BLaER1 treated with 17β-estradiol and CSF1 and Interleukin-3, amounts not matched to agents 10 nM and 100 nM (cell line): Measurements from ENCODE around the gene GRAP2.
A peak's percentile ranks its signal among the peaks of the same experiment; 100 is the strongest.

Experiments used
- H3K27ac ChIP-seq, 11 experiments: shearing (Covaris generic); formaldehyde crosslinking; 2 replicates each; pipeline ENCODE4 v1.8.1; 2022
- H3K27me3 ChIP-seq, 11 experiments: shearing (Covaris generic); formaldehyde crosslinking; 2 replicates each; pipeline ENCODE4 v1.8.1; 2022
- H3K36me3 ChIP-seq, 11 experiments: shearing (Covaris generic); formaldehyde crosslinking; 2 replicates each; pipeline ENCODE4 v1.8.1; 2022
- H3K4me1 ChIP-seq, 10 experiments: shearing (Covaris generic); formaldehyde crosslinking; 2 replicates each; pipeline ENCODE4 v1.8.1; 2022
- H3K4me2 ChIP-seq, 11 experiments: shearing (Covaris generic); formaldehyde crosslinking; 2 replicates each; pipeline ENCODE4 v1.8.1; 2022
- H3K4me3 ChIP-seq, 10 experiments: shearing (Covaris generic); formaldehyde crosslinking; 2 replicates each; pipeline ENCODE4 v1.8.1; 2022
- H3K9ac ChIP-seq, 11 experiments: shearing (Covaris generic); formaldehyde crosslinking; 2 replicates each; pipeline ENCODE4 v1.8.1; 2022
- H3K9me3 ChIP-seq, 11 experiments: shearing (Covaris generic); formaldehyde crosslinking; replicated peaks in 1 of 11; 2 replicates each; pipeline ENCODE4 v1.8.1; 2022
- H4K20me1 ChIP-seq, 11 experiments: shearing (Covaris generic); formaldehyde crosslinking; 2 replicates each; pipeline ENCODE4 v1.8.1; 2022
- Cebpa-rat ChIP-seq, 11 experiments: shearing (Covaris generic); IDR thresholded peaks; 2 replicates each; pipeline ENCODE4 v1.8.1; 2022

GRAP2 gene

GRCh38 chr22:40001800-40002577 lies 101.1 kb downstream of the GRAP2 start:
- Histone ChIP-seq H3K9me3 (no peaks in the 10 kb centered on the region), H3K27ac (no peak overlapping the region), H3K4me3 (no peak overlapping the region), H3K36me3 (no peaks in the 10 kb centered on the region), H3K27me3 (no peaks in the 10 kb centered on the region), H3K9ac (no peak overlapping the region), H3K4me2 (no peak overlapping the region; a peak in 1 of 22 replicates), H3K4me1 (peaks cover 3 to 34% (median 23%) of the 10 kb centered on the region in 10 experiments; a peak in 19 of 20 replicates), H4K20me1 (no peaks in the 10 kb centered on the region; a peak in 1 of 22 replicates)
- TF ChIP-seq Cebpa-rat (IDR thresholded peaks at IDR 0.05) = no peak

- peaks cover 11 to 42% (median 32%) of the 10 kb centered on the region in 10 experiments for H3K4me1 ChIP-seq
- H3K27ac ChIP-seq = no peak overlapping the region
- TF ChIP-seq Cebpa-rat (IDR thresholded peaks at IDR 0.05) = no peak
- H4K20me1 ChIP-seq = no peaks in the 10 kb centered on the region; a peak in 1 of 22 replicates
- H3K9ac ChIP-seq = no peak overlapping the region
- H3K9me3 ChIP-seq = no peaks in the 10 kb centered on the region
- no peaks in the 10 kb centered on the region for H3K36me3 ChIP-seq
- no peak overlapping the region for H3K4me3 ChIP-seq
- H3K4me2 ChIP-seq = peak overlapping the region in 1 of 11 experiments; percentile 13; a peak in 1 of 22 replicates
- H3K27me3 ChIP-seq = no peaks in the 10 kb centered on the region
These were observed 102.2 kb downstream of the GRAP2 start for GRCh38 chr22:40002935-40003715.

- peaks cover 17 to 56% (median 45%) of the 10 kb centered on the region in 10 experiments for H3K4me1 ChIP-seq
- TF ChIP-seq Cebpa-rat (IDR thresholded peaks at IDR 0.05) = no peak
- H3K9ac ChIP-seq = no peak overlapping the region
- peak overlapping the region in 4 of 11 experiments; percentile 75 to 88 (median 82); a peak in 4 of 22 replicates for H3K4me2 ChIP-seq
- H3K4me3 ChIP-seq = no peak overlapping the region
- H3K36me3 ChIP-seq = no peaks in the 10 kb centered on the region
- H4K20me1 ChIP-seq = no peaks in the 10 kb centered on the region; a peak in 1 of 22 replicates
- peak overlapping the region in 1 of 11 experiments; percentile 28; a peak in 1 of 22 replicates for H3K27ac ChIP-seq
- no peaks in the 10 kb centered on the region for H3K27me3 ChIP-seq
- H3K9me3 ChIP-seq = no peaks in the 10 kb centered on the region
These were observed 104.0 kb downstream of the GRAP2 start for GRCh38 chr22:40004836-40005235.

- no peaks in the 10 kb centered on the region for H3K36me3 ChIP-seq
- H3K9me3 ChIP-seq = no peaks in the 10 kb centered on the region
- no peaks in the 10 kb centered on the region for H4K20me1 ChIP-seq
- peaks cover 17 to 59% (median 48%) of the 10 kb centered on the region in 10 experiments for H3K4me1 ChIP-seq
- no peaks in the 10 kb centered on the region for H3K27me3 ChIP-seq
- no peak overlapping the region for H3K4me3 ChIP-seq
- H3K9ac ChIP-seq = peak overlapping the region in 6 of 11 experiments; percentile 10 to 53 (median 40); a peak in 7 of 22 replicates
- H3K27ac ChIP-seq = peak overlapping the region in 7 of 11 experiments; percentile 36 to 70 (median 65); a peak in 12 of 22 replicates
- no peak for TF ChIP-seq Cebpa-rat (IDR thresholded peaks at IDR 0.05)
- H3K4me2 ChIP-seq = peak overlapping the region in 10 of 11 experiments; percentile 7 to 88 (median 74); a peak in 19 of 22 replicates
These were observed 105.8 kb downstream of the GRAP2 start for GRCh38 chr22:40006641-40007040.

GRCh38 chr22:40007853-40008710 lies 107.2 kb downstream of the GRAP2 start:
- Histone ChIP-seq H3K27me3 (no peaks in the 10 kb centered on the region), H3K4me3 (peak overlapping the region in 2 of 10 experiments; percentile 5 to 28; a peak in 2 of 20 replicates), H3K36me3 (no peaks in the 10 kb centered on the region), H3K4me1 (peaks cover 17 to 57% (median 48%) of the 10 kb centered on the region in 10 experiments), H3K4me2 (peak overlapping the region; percentile 20 to 86 (median 69)), H3K9ac (peak overlapping the region in 3 of 11 experiments; percentile 31 to 44 (median 39); a peak in 5 of 22 replicates), H4K20me1 (no peaks in the 10 kb centered on the region), H3K9me3 (no peaks in the 10 kb centered on the region), H3K27ac (peak overlapping the region in 8 of 11 experiments; percentile 17 to 64 (median 49); a peak in 11 of 22 replicates)
- TF ChIP-seq Cebpa-rat (IDR thresholded peaks at IDR 0.05) = peak in 9 of 11 experiments; percentile 64 to 85 (median 78); a peak in 15 of 22 replicates

GRCh38 chr22:40008726-40009291 lies 107.9 kb downstream of the GRAP2 start:
- Histone ChIP-seq H4K20me1 (no peaks in the 10 kb centered on the region), H3K4me2 (peak overlapping the region in 8 of 11 experiments; percentile 7 to 86 (median 75); a peak in 14 of 22 replicates), H3K9me3 (no peaks in the 10 kb centered on the region), H3K36me3 (no peaks in the 10 kb centered on the region), H3K9ac (no peak overlapping the region), H3K27ac (peak overlapping the region in 2 of 11 experiments; percentile 63 to 64; a peak in 3 of 22 replicates), H3K4me3 (no peak overlapping the region), H3K27me3 (no peaks in the 10 kb centered on the region), H3K4me1 (peaks cover 17 to 54% (median 46%) of the 10 kb centered on the region in 10 experiments)
- TF ChIP-seq Cebpa-rat (IDR thresholded peaks at IDR 0.05) = no peak

- no peaks in the 10 kb centered on the region for H3K27me3 ChIP-seq
- peaks cover 17 to 54% (median 46%) of the 10 kb centered on the region in 10 experiments for H3K4me1 ChIP-seq
- H3K27ac ChIP-seq = peak overlapping the region in 2 of 11 experiments; percentile 63 to 64; a peak in 2 of 22 replicates
- peak overlapping the region in 8 of 11 experiments; percentile 3 to 86 (median 75); a peak in 8 of 22 replicates for H3K4me2 ChIP-seq
- no peak overlapping the region for H3K9ac ChIP-seq
- no peaks in the 10 kb centered on the region for H4K20me1 ChIP-seq
- no peak for TF ChIP-seq Cebpa-rat (IDR thresholded peaks at IDR 0.05)
- H3K4me3 ChIP-seq = no peak overlapping the region
- no peaks in the 10 kb centered on the region for H3K9me3 ChIP-seq
- no peaks in the 10 kb centered on the region for H3K36me3 ChIP-seq
These were observed 108.4 kb downstream of the GRAP2 start for GRCh38 chr22:40009292-40009774.
